Endothelial cell of umbilical vein (primary cell): ENCODE results near the gene VEGFC. TPM values are rescaled to one million over a fixed set of nuclear protein-coding genes. Genes with fewer than 3 reads are reported as not detected.

Experiments used
- BruUV-seq: library from RNA; stranded (reverse); fragments of 400-500 nt; replicated peaks from 2 replicates; lab custom pipeline; 2021; lab: Mats Ljungman, UMichigan
- CTCF ChIA-PET: fragments of 300-600, 350-600 bp; sonication (Branson Sonifier 250); formaldehyde crosslinking; loops from one replicate; lab custom pipeline; 2021; ENCODE audit warnings: antibody characterized with exemption, inconsistent platforms; lab: Charles Lee
- POLR2A ChIA-PET: fragments of 300-600, 350-600 bp; sonication (Branson Sonifier 250); formaldehyde crosslinking; loops from one replicate; lab custom pipeline; 2021; ENCODE audit warnings: antibody characterized with exemption, inconsistent platforms; lab: Charles Lee
- DNase-seq: peaks from one replicate; pipeline ENCODE4 v3.0.0-alpha.2; 2011; ENCODE audit warnings: low read depth, low spot score
- FAIRE-seq: peaks from 2 replicates; lab custom pipeline; 2011; peaks lifted over from hg19 to GRCh38; lab: Jason Lieb, UNC
- H2AFZ ChIP-seq: 2 replicates; pipeline ENCODE4 v1.6.0; 2012; ENCODE audit warnings: low read depth, low read length, control low read depth, inconsistent platforms
- H3K27ac ChIP-seq: 2 replicates; pipeline ENCODE4 v1.5.1; 2011; ENCODE audit warnings: low read depth, mild to moderate bottlenecking, control low read depth, low read length, moderate library complexity; ENCODE audit not compliant: insufficient read depth
- H3K27me3 ChIP-seq, 2 experiments: 2 replicates each; pipeline versions ENCODE4 v1.6.0 to v1.6.1; 2011; ENCODE audit warnings: low read length in 2 of 2, mixed read lengths in 1 of 2; ENCODE audit not compliant: control insufficient read depth in 2 of 2, insufficient read depth in 2 of 2
- H3K36me3 ChIP-seq, 2 experiments: 2 replicates in 1 of 2; 3 replicates in 1 of 2; pipeline ENCODE4 v1.5.1; 2011; ENCODE audit warnings: low read length in 2 of 2, mild to moderate bottlenecking in 1 of 2, moderate library complexity in 1 of 2; ENCODE audit not compliant: control insufficient read depth in 2 of 2, insufficient read depth in 2 of 2; ENCODE audit errors: extremely low read depth in 1 of 2
- H3K4me1 ChIP-seq: 3 replicates; pipeline ENCODE4 v1.5.1; 2011; ENCODE audit warnings: mild to moderate bottlenecking, low read length; ENCODE audit not compliant: control insufficient read depth, insufficient read depth; ENCODE audit errors: extremely low read depth
- H3K4me2 ChIP-seq: 2 replicates; pipeline ENCODE4 v1.6.1; 2011; ENCODE audit warnings: low read length, control low read depth, mixed read lengths; ENCODE audit not compliant: insufficient read depth
- H3K4me3 ChIP-seq, 3 experiments: fragments of 200-600 bp in 1 of 3; sonication (generic), shearing (Covaris generic) in 1 of 3; replicated peaks in 1 of 3; 2 replicates each; pipeline ENCODE4 v1.5.1; 2011 to 2016; ENCODE audit warnings: control low read depth in 3 of 3, low read length in 3 of 3, mild to moderate bottlenecking in 2 of 3, inconsistent platforms in 1 of 3, low read depth in 1 of 3, moderate library complexity in 1 of 3; ENCODE audit not compliant: insufficient read depth in 1 of 3
- H3K79me2 ChIP-seq: 2 replicates; pipeline ENCODE4 v1.6.0; 2012; ENCODE audit warnings: low read length, inconsistent platforms; ENCODE audit not compliant: control insufficient read depth, insufficient read depth
- H3K9ac ChIP-seq: replicated peaks from 2 replicates; pipeline ENCODE3; 2011; ENCODE audit warnings: low read length, control low read depth; ENCODE audit not compliant: insufficient read depth; ENCODE audit errors: extremely low read depth
- H3K9me1 ChIP-seq: replicated peaks from 3 replicates; pipeline ENCODE4 v1.6.0; 2011; ENCODE audit warnings: mild to moderate bottlenecking, low read length; ENCODE audit not compliant: control insufficient read depth, insufficient read depth; ENCODE audit errors: extremely low read depth
- H3K9me3 ChIP-seq: replicated peaks from 2 replicates; pipeline ENCODE4 v1.5.1; 2012; ENCODE audit warnings: low read length, inconsistent platforms; ENCODE audit not compliant: control insufficient read depth, insufficient read depth
- H4K20me1 ChIP-seq: replicated peaks from 2 replicates; pipeline ENCODE3; 2011; ENCODE audit warnings: mild to moderate bottlenecking, low read length; ENCODE audit not compliant: control insufficient read depth, insufficient read depth; ENCODE audit errors: extremely low read depth
- EZH2 ChIP-seq: IDR thresholded peaks from 2 replicates; pipeline ENCODE4 v1.6.1; 2012; ENCODE audit warnings: borderline replicate concordance, low read depth, mild to moderate bottlenecking, moderate library complexity, low read length, inconsistent platforms; ENCODE audit not compliant: severe bottlenecking
- FOS ChIP-seq: IDR thresholded peaks from 2 replicates; pipeline ENCODE4 v1.6.1; 2011; ENCODE audit warnings: mild to moderate bottlenecking, low read length, moderate library complexity, borderline replicate concordance; ENCODE audit not compliant: insufficient read depth
- GATA2 ChIP-seq: IDR thresholded peaks from 2 replicates; pipeline ENCODE4 v1.7.0; 2011; ENCODE audit warnings: low read depth, mild to moderate bottlenecking, moderate library complexity, mixed read lengths, low read length; ENCODE audit not compliant: insufficient read length, insufficient read depth
- JUN ChIP-seq: IDR thresholded peaks from 2 replicates; pipeline ENCODE4 v1.6.1; 2011; ENCODE audit warnings: borderline replicate concordance, low read depth; ENCODE audit not compliant: insufficient read length, insufficient read depth
- MYC ChIP-seq: IDR thresholded peaks from one replicate; pipeline ENCODE4 v1.6.1; 2011; ENCODE audit warnings: mild to moderate bottlenecking, low read depth, low read length
- POLR2A ChIP-seq: IDR thresholded peaks from 2 replicates; pipeline ENCODE4 v1.6.1; 2012; ENCODE audit warnings: low read depth, mild to moderate bottlenecking, control low read depth, low read length
- POLR2AphosphoS5 ChIP-seq: IDR thresholded peaks from 2 replicates; pipeline ENCODE4 v1.6.1; 2012; ENCODE audit warnings: low read depth, mild to moderate bottlenecking, control low read depth, low read length, moderate library complexity; ENCODE audit not compliant: insufficient read depth
- dilution Hi-C: fragments of 300-500 bp; cut with MboI; formaldehyde crosslinking; loops from one replicate; pipeline ENCODE4 v1.15.0; 2019; ENCODE audit warnings: low sequenced_read_pairs; ENCODE audit not compliant: extremely low pct_ligation_motif_present
- intact Hi-C: fragments of 100-400 bp; cut with micrococcal nuclease; formaldehyde crosslinking; loops from one replicate; pipeline ENCODE4 v1.10.0; 2022
- polyA plus RNA-seq, 4 experiments: library from polyadenylated mRNA; depleted of rRNA in 3 of 4; stranded (reverse) in 3 of 4; unstranded in 1 of 4; fragments of >200 nt; gene quantifications; 2 replicates each; pipeline versions ENCODE4 v1.2.1 to v1.2.3, GENCODE V29; 2011 to 2012; ENCODE audit warnings: missing spikeins in 1 of 4
- total RNA-seq: library from RNA; stranded (reverse); gene quantifications from 2 replicates; pipeline ENCODE4 v1.2.3, GENCODE V29; 2021
- TF ChIP-seq, protein P1 (sequence below), 2 donors: IDR thresholded peaks; 1 replicate in 1 of 2; 2 replicates in 1 of 2; pipeline ENCODE4 v1.5.1; 2011; ENCODE audit warnings: low read length in 2 of 2, mild to moderate bottlenecking in 2 of 2, moderate library complexity in 2 of 2, control low read depth in 1 of 2, inconsistent platforms in 1 of 2, low read depth in 1 of 2; ENCODE audit not compliant: insufficient read depth in 1 of 2; ENCODE audit errors: extremely low read depth in 1 of 2
- TF ChIP-seq, protein P2 (sequence below): IDR thresholded peaks from 2 replicates; pipeline ENCODE4 v1.6.1; 2011; ENCODE audit not compliant: insufficient read depth, insufficient read length

The VEGFC gene
- total and polyA plus RNA-seq, 2 donors (not counting 3 experiments of a cell fraction or from before 2014, with no cell fraction given) = 20.4 to 34.9 TPM

DNA sequence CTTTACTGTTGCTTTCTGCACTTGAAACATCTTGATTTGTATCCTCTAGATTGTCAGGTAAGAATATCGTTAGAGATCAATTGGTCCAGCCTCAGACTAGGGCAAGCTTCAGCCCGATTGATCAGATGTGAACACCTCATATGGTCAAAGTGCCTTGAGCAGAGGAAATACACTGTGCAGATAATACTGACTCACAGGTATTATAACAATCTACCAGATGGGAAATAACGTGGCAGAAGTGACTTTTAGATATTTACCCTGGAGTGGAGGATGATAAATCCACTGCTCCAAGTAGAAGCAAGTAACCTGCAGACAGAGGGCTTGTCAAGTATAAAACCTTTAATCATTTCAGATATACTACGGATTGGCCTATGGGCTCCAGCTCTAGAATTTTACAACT, 17.9 kb downstream of the VEGFC start:
- Histone ChIP-seq H4K20me1 (peaks cover 2% of the 10 kb centered on the region), H3K79me2 (peaks cover 99% of the 10 kb centered on the region), H3K4me3 (no peak overlapping the region), H3K4me2 (no peak overlapping the region), H3K4me1 (peaks cover 37% of the 10 kb centered on the region), H3K9me1 (no peaks in the 10 kb centered on the region), H3K9ac (no peak overlapping the region), H3K9me3 (no peaks in the 10 kb centered on the region), H3K36me3 (no peaks in the 10 kb centered on the region), H3K27me3 (no peaks in the 10 kb centered on the region), H2AFZ (no peak overlapping the region), H3K27ac (no peak overlapping the region)
- FAIRE-seq (no peak), DNase-seq (peak; percentile 29)
- no peak for TF ChIP-seq FOS
- TF ChIP-seq POLR2AphosphoS5 = no peak
- TF ChIP-seq, protein P1, sequence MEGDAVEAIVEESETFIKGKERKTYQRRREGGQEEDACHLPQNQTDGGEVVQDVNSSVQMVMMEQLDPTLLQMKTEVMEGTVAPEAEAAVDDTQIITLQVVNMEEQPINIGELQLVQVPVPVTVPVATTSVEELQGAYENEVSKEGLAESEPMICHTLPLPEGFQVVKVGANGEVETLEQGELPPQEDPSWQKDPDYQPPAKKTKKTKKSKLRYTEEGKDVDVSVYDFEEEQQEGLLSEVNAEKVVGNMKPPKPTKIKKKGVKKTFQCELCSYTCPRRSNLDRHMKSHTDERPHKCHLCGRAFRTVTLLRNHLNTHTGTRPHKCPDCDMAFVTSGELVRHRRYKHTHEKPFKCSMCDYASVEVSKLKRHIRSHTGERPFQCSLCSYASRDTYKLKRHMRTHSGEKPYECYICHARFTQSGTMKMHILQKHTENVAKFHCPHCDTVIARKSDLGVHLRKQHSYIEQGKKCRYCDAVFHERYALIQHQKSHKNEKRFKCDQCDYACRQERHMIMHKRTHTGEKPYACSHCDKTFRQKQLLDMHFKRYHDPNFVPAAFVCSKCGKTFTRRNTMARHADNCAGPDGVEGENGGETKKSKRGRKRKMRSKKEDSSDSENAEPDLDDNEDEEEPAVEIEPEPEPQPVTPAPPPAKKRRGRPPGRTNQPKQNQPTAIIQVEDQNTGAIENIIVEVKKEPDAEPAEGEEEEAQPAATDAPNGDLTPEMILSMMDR (IDR thresholded peaks at IDR 0.05; ENCODE audit: extremely low read depth in 1 of 2, insufficient read depth in 1 of 2, low read depth in 1 of 2, low read length in 2 of 2) = no peak
- TF ChIP-seq, protein P2, sequence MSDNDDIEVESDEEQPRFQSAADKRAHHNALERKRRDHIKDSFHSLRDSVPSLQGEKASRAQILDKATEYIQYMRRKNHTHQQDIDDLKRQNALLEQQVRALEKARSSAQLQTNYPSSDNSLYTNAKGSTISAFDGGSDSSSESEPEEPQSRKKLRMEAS = no peak
- TF ChIP-seq POLR2A = no peak
- TF ChIP-seq JUN = no peak
- TF ChIP-seq MYC = no peak
- TF ChIP-seq EZH2 = no peak
- no peak for TF ChIP-seq GATA2
- BruUV-seq = no TSS peak
- POLR2A ChIA-PET = no interaction called here
- CTCF ChIA-PET = interaction anchor here (0.8 to 1.0 kb wide), 2 partner anchors 17 to 273 kb away, joined by 3 read pairs; no protein-coding TSS in a partner anchor
- dilution Hi-C loops (no loop called here), intact Hi-C loops (no loop called here)
